Breast epithelium (tissue), 3 donors: ENCODE data around the gene PLIN1.

Source experiments
- CTCF ChIP-seq, 3 donors: fragments of 450-650 bp; IDR thresholded peaks; one replicate each; pipeline ENCODE4 v1.5.1; 2016 to 2017; ENCODE audit warnings: antibody characterized with exemption in 3 of 3, mild to moderate bottlenecking in 3 of 3, moderate library complexity in 3 of 3
- POLR2A ChIP-seq: fragments of 450-650 bp; IDR thresholded peaks from one replicate; pipeline ENCODE4 v1.6.1; 2016; ENCODE audit warnings: antibody characterized with exemption, mild to moderate bottlenecking, moderate library complexity

- TF ChIP-seq POLR2A (no peak), CTCF (IDR thresholded peaks at IDR 0.05) (no peak)
Observed at GRCh38 chr15:89649013-89649625, 30.0 kb downstream of the PLIN1 start.
